ENCODE measurements around the gene ZMYM4.

The ZMYM4 gene

DNA sequence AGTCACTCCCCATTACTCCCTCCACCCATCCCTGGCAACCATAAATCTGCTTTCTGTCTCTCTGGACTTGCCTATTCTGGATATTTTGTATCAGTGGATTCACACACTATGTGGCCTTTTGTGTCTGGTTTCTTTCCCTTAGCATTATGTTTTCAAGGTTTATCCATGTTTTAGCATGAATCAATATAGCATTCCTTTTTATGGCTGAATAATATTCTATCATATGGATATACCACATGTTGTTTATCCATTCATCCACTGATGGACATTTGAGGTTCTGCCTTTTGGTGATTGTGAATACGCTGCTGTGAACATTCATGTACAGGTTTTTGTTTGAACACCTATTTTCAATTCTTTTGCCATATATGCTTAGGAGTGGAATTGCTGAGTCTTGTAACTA, 140.4 kb downstream of the ZMYM4 start:
- no peak for DNase-seq

DNA sequence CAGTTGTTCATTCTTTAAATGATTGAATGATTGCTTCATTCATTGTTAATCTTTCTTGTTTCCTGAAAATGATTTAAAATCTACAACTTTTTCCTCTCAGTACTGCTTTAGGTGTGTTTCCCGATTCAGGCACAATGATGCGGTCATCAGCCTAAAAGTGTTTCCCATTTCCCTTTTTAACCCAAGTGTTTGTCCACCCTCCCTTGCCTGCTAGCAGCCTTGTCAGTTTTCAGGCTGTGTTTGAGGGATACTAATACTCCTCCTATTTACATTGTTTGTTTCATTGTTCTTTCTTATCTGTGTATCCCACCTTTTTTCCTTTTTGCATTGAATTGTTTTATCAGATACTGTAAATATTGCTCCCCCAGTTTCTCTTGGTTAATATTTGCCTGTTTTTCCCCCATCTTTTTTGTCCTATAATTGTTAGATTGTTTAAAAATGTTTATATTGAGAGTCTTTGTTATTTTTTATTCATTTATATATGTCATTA, 157.6 kb downstream of the ZMYM4 start:
- no peak for DNase-seq

GRCh38 chr1:35428360-35428759, 159.9 kb downstream of the ZMYM4 start:
- DNase-seq: no peak

DNA sequence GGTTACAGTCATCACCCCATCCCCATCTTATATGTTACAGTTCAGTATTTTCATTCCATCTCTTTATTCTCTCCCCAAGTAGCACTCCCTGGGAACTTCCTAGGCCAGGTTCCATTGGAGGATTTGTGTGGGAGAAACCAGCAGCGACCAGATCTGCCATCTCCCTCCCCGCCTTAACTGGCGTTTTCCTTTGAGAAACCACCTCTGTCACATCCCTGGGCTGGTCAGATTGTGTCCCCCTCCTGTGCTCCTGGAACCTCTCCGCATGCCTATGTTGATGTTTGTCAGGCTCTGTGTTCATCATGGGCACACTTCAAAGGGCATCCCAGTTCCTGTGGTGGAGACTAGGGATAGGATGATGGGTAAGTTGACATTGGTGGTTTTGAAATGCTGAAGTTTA, 162.3 kb downstream of the ZMYM4 start:
- DNase-seq: no peak

DNA sequence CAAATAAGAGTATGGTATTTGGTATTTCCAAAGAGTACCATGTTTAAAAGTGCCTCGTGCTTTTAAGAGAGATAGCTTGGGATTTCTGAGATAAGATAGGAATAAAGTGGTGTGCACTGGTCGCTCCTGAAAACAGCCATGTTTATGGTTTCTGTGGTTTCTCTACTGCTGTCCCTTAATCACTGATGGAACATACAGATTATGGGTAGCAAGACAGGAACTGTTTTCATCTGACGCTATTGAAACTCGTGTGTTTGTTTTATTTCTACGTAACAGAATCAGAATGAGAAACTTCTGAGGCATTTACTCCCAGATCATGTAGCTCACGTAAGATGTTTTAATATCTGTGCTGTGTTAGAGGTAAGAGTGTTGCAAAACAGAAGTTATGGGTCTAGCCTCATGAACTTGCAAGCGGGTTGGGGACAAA, 162.7 kb downstream of the ZMYM4 start:
- DNase-seq: no peak

DNA sequence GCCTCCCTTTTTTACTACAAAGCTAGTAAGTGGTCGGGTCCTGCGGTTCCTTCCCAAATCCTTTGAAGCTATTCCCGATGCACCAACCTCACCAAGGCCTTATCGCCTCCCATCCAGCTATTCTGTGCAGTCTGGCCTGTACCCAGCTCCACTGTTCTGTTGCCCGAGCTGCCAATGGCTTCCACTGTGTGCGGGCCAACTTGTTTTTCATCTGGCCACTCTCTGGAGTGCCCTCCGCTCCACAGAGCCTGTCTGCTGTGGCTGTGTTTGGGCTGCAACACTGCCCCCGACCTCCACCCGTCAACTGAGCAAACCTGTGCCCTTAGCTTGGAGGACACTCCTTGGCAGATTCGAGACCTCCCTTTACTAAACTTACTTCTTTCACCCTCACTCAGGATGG, 163.7 kb downstream of the ZMYM4 start:
- DNase-seq: no peak

- DNase-seq: no peak
Observed at GRCh38 chr1:35433714-35434113, 165.2 kb downstream of the ZMYM4 start.

GRCh38 chr1:35434703-35435102, 166.2 kb downstream of the ZMYM4 start:
- no peak for DNase-seq

- DNase-seq: no peak
Observed at GRCh38 chr1:35436078-35436477, 167.6 kb downstream of the ZMYM4 start.

DNA sequence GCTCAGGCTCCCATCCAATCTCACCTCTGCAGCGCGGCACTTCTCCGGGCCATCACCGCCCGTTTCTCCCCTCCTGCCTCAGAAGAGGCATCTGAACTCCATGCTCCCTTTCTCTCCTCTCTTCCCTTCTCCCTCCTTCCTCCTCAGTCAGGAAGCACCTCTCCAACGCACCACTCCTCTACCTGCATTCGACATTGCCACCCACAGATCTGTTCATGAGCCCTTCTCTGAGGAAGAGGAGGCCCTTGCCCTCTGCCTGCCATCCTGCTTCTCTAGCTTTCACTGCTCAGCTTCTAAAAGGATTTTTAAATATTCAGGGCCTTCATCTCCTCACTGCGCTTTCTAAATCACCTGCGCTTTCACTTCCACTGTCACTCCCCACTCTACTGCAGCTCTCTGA, 168.7 kb downstream of the ZMYM4 start:
- no peak for DNase-seq

GRCh38 chr1:35439626-35440025, 171.1 kb downstream of the ZMYM4 start:
- DNase-seq: no peak

DNA sequence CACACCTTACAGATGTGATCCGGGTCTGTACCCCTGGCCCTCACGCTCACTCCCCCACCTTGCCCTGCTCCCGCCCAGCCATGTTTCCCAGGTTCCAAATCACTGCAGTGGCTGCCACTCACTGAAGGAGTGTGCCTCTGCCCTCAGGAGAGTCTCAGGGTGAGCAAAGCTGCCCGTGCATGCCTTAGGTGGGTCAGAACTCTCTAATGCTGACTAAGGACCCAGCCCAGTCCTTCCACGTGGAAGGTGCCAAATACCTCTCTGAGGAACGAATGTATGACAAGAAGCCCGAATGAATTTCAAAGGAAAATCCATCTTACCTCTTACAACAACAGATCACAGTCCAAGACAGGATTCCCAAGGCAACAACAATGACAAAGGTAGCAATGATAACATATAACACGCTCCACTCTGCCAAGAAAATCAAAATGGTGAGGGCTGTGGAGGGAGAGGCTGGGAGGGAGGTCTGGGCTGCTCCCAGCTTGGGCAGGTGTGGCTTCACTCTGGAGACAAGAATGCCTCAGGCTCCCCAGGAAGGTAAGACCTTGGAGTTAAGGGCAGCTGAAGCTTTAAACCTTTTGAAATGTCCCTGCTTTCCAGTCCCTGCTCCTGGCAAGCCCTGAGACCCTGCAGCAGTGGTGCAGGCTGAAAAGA, 173.5 kb downstream of the ZMYM4 start:
- no peak for DNase-seq

DNA sequence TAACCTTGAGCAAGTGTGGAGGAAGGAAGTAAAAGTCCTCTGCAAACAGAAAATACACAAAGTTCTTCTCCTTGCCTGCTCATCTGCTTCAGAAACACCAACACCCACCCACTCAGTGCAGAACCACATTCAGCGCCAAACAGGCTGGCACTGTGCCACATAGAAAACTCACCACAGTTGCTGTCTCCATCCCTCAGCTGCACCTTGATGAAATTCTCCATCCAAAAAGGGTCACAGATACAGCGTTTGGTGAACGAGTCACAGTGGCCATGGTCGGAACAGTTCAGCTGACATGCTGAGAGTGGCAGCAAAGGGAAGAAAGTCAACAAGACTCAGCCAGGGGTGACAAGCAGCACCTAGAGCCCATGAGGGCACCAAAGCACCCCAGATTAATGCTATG, 174.2 kb downstream of the ZMYM4 start:
- DNase-seq: no peak

DNA sequence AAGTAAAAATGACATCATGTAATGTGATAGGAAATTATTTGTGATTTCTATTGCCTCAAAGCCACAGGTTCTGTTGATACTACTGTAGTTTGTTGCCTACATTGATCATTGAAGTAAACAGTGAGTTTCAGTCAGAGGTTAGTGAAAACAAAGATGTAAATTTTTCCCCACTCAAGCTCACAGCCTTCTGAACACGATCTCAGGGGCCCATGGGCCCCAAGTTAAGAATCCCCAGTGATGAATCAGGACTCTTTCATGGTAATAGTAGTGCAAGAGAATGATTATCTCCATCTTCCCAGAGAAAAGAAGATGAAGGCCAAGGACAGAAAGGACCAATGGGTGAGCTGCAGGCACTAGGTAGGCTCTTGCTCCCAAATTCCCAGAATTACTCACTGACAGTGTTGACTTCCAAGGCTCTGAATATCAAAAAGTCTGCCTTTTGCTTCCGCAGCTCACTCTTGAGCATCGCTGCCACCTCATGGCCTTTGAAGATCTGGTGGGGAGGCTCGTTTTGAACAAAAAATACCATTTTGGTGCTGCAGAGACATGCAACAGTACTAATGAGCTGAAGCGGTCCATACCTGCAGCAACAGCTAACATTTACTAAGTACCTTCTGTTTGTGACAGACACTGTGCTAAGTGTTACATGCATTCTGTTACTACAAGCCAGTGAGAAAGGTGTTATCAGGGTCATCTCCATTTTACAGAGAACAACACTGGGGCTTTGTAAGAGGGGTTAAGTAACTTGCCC, 175.4 kb downstream of the ZMYM4 start:
- DNase-seq: no peak

DNA sequence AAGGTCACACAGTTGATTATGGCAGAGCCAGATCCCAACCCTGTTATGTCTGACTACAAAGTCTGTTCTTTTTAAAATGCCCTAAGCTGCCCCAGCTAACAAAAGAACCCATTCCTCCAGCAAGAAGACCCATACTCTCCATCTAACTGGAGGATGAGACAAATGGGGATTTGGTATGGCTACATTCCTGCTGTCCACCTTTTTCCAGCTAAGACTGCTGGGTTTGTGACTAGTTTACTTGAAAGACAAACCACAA, 175.9 kb downstream of the ZMYM4 start:
- no peak for DNase-seq

GRCh38 chr1:35447278-35447677, 178.8 kb downstream of the ZMYM4 start:
- no peak for DNase-seq

DNA sequence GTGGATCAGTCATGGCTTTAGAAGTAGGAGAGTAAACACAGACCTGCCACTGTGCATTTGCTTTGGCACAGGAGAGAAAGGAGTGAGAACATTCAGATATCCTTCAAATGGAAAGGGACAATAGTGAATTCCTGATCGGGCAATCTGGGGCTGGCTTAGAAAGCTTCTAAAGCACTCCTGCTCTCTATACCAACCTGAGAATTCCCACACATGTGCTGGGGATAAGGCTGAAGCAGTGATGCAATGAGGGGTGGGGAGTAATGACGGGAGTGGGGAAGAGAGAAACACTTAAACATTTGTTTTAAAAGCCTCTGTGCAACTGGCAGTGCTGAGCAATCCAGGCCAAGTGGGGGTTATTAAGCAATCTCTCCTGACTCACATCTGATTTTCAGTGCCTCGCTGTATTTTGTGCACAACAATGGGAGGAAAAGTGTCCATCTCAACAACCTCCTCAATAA, 179.9 kb downstream of the ZMYM4 start:
- no peak for DNase-seq

- DNase-seq: no peak
Observed at GRCh38 chr1:35449334-35450008, 181.0 kb downstream of the ZMYM4 start.

- DNase-seq: no peak
Observed at GRCh38 chr1:35451125-35451528, 182.6 kb downstream of the ZMYM4 start.

DNA sequence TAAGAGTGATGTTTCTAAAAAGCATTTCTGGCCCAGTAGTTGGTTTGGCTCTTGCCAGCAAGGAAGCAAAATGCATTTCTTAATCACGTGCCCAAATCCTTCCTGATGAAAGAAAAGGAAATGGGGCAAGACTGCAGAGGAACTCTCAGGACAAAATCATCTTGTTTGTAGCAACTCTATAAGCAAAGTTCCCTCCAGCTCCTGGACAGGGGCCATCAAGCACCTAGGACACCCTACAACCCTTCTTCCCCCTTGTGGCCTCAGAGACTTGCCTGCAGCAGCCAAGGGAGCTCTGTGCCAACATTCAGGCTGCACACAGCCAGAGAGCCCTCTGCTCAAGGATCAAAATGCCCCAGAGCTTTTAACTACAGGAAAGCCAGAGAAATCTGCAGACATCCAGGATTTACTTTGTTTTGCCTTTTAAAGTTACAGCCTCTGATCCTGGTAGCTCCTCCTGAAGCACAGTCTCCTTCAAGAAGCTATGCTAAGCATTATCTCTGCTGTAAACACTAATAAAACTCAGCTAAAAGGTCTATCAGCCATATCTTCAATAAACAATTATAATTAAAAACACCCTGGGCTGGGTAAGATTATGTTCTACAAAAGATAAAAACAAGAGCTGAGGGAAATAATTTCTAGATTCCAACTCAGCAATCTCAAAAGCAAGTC, 183.7 kb downstream of the ZMYM4 start:
- DNase-seq: no peak

DNA sequence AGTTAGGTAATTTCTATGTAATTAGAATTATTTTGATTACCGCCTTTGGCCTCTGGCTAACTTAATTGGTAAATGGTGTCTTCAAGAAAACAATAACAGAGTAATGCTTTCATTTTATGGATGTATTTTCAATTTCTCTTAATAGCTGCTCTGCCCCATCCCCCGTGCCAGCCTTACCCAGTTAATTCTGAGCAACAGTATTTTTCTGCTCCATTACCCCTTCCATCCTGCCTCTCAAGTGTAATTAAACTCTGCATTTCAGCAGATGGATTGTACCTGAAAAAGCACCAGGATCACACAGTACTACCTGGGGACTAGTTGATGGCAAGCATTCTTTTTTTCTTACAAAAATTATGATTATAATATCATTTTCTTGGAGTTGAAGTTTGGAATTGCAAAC, 184.5 kb downstream of the ZMYM4 start:
- DNase-seq: no peak

- DNase-seq: no peak
Observed at GRCh38 chr1:35454176-35454575, 185.7 kb downstream of the ZMYM4 start.

DNA sequence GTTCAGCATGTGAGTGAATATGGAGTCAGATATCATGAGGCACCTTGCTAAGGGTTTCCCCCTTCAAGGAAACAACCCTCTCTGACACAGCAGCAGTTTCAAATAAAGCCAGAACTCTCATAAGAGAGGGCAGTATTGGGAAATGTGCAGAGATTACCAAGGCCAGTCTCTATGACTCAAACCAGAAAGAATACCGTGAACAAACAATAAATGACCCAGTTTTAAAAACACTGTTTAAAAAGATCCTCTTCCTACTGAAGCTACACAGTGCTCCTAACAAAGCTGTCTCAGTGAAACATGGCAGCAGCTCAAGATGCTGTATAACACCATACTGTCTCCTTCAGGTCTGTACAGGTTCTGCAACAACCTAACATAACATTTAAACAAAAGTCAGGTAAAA, 186.1 kb downstream of the ZMYM4 start:
- no peak for DNase-seq

- no peak for DNase-seq
Observed at GRCh38 chr1:35460796-35461195, 192.3 kb downstream of the ZMYM4 start.

Data from SIG-M5 (cell line).